NCI-H226 (cell line): ENCODE data around the gene NEMP2.
"Not testable (repeated sequence)": the region's sequence is repeated elsewhere in the genome, so short reads cannot be mapped to it uniquely, and the experiment has no call there.

Source experiments
- DNase-seq: peaks from one replicate; pipeline ENCODE4 v3.0.0-alpha.2; 2015

Gene NEMP2

GRCh38 chr2:190488516-190489233 lies 45.8 kb downstream of the NEMP2 start:
- no peak for DNase-seq

- no peak for DNase-seq
Measured at GRCh38 chr2:190486037-190486623, 48.4 kb downstream of the NEMP2 start.

- no peak for DNase-seq
Measured at GRCh38 chr2:190482451-190482850, 52.1 kb downstream of the NEMP2 start.

GRCh38 chr2:190481339-190481738 lies 53.2 kb downstream of the NEMP2 start:
- no peak for DNase-seq

- DNase-seq, result no peak
Measured at GRCh38 chr2:190478572-190479195, 55.8 kb downstream of the NEMP2 start.

GRCh38 chr2:190477661-190478454 lies 56.7 kb downstream of the NEMP2 start:
- no peak for DNase-seq

- DNase-seq, result no peak
Measured at GRCh38 chr2:190470256-190470826, 64.2 kb downstream of the NEMP2 start.

GRCh38 chr2:190469771-190470170 lies 64.8 kb downstream of the NEMP2 start:
- peak; percentile 81 for DNase-seq

GRCh38 chr2:190468814-190469569 lies 65.5 kb downstream of the NEMP2 start:
- DNase-seq, result peak; percentile 85

- not testable (repeated sequence) for DNase-seq
Measured at GRCh38 chr2:190468354-190468753, 66.2 kb downstream of the NEMP2 start.

- no peak for DNase-seq
Measured at GRCh38 chr2:190467575-190468083, 66.9 kb downstream of the NEMP2 start.

- no peak for DNase-seq
Measured at GRCh38 chr2:190466819-190467446, 67.6 kb downstream of the NEMP2 start.

GRCh38 chr2:190465060-190465459 lies 69.5 kb downstream of the NEMP2 start:
- no peak for DNase-seq

GRCh38 chr2:190462611-190463010 lies 71.9 kb downstream of the NEMP2 start:
- no peak for DNase-seq

- DNase-seq, result no peak
Measured at GRCh38 chr2:190462181-190462580, 72.3 kb downstream of the NEMP2 start.

- no peak for DNase-seq
Measured at GRCh38 chr2:190460487-190460886, 74.0 kb downstream of the NEMP2 start.

GRCh38 chr2:190459881-190460280 lies 74.6 kb downstream of the NEMP2 start:
- no peak for DNase-seq

GRCh38 chr2:190458352-190459107 lies 76.0 kb downstream of the NEMP2 start:
- no peak for DNase-seq

- DNase-seq, result no peak
Measured at GRCh38 chr2:190457256-190457655, 77.3 kb downstream of the NEMP2 start.

- DNase-seq, result no peak
Measured at GRCh38 chr2:190456833-190457232, 77.7 kb downstream of the NEMP2 start.
